Measurements from ENCODE around the gene VGLL1. TPM values are rescaled to one million over a fixed set of nuclear protein-coding genes. Genes with fewer than 3 reads are reported as not detected.

The VGLL1 gene
- total and polyA plus RNA-seq, 4 donors = not detected

DNA sequence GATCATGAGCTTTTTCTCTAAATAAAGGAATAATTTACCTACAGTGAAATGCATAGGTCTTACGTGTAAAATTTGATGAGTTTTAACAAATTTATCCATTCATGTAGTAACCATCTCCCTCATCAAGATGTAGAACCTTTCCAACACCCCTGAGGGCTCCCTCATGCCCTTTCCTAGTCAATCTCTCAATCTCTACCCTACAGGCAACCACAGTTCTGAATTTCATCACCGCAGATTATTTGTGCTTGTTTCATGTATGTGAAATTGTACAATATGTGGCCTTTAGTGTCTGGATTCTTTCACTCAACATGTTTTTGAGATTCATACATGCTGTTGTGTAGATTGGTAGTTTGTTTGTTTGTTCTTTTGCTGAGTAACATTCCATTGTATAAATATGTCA, 2.1 kb downstream of the VGLL1 start:
- H3K27me3 ChIP-seq (ENCODE audit: control insufficient read depth in 4 of 4, insufficient read depth in 4 of 4, low read length in 3 of 4) = peaks cover 0 to 5% (median 0%) of the 10 kb centered on the region in 4 donors
- no peaks in the 10 kb centered on the region for H3K9me3 ChIP-seq (ENCODE audit: control insufficient read depth in 4 of 4, low read length in 3 of 4)
- no peak overlapping the region for H3K9ac ChIP-seq (ENCODE audit: low read depth in 1 of 2, low read length in 2 of 2)
- H3K27ac ChIP-seq (ENCODE audit: low read depth in 1 of 2, low read length in 2 of 2) = no peak overlapping the region
- H3K4me1 ChIP-seq (ENCODE audit: control insufficient read depth in 4 of 4, insufficient read depth in 4 of 4, low read length in 3 of 4) = no peaks in the 10 kb centered on the region
- TF ChIP-seq, protein P1, sequence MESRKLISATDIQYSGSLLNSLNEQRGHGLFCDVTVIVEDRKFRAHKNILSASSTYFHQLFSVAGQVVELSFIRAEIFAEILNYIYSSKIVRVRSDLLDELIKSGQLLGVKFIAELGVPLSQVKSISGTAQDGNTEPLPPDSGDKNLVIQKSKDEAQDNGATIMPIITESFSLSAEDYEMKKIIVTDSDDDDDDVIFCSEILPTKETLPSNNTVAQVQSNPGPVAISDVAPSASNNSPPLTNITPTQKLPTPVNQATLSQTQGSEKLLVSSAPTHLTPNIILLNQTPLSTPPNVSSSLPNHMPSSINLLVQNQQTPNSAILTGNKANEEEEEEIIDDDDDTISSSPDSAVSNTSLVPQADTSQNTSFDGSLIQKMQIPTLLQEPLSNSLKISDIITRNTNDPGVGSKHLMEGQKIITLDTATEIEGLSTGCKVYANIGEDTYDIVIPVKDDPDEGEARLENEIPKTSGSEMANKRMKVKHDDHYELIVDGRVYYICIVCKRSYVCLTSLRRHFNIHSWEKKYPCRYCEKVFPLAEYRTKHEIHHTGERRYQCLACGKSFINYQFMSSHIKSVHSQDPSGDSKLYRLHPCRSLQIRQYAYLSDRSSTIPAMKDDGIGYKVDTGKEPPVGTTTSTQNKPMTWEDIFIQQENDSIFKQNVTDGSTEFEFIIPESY (IDR thresholded peaks at IDR 0.05) = no peak
- TF ChIP-seq EGR1 (IDR thresholded peaks at IDR 0.05; ENCODE audit: low read depth in 2 of 2) (no peak), RXRA (IDR thresholded peaks at IDR 0.05) (no peak), HNF4A (conservative IDR thresholded peaks at IDR 0.05) (no peak), JUND (IDR thresholded peaks at IDR 0.05) (no peak)
- H3K36me3 ChIP-seq (ENCODE audit: control insufficient read depth in 4 of 4, insufficient read depth in 3 of 4, low read depth in 1 of 4, low read length in 3 of 4) = no peaks in the 10 kb centered on the region
- no peak overlapping the region for H3K4me3 ChIP-seq (ENCODE audit: low read depth in 1 of 3, low read length in 3 of 3)
- no peak for DNase-seq (ENCODE audit: low spot score)
- WGBS = 94% methylated on average over 2 of the region's 2 CpGs

DNA sequence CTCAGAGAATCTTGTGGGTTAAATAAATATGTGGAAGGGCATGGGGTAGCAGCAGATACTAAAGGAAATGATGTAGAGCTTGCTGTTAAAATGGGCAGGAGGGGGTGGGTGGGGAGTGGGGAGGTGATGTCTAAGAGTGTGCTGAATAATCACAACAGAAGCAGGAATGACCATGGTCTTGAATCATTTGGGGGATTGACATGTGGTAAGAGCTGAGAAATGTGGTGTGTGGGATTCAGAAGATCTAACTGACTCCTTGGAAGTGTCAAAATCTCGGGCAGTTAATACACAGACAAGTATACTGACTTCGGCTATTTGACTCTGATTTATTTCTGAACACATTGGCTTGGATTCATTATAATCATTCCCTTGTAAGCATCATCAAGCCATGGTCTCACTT, 6.8 kb downstream of the VGLL1 start:
- no peaks in the 10 kb centered on the region for H3K9me3 ChIP-seq (ENCODE audit: control insufficient read depth in 4 of 4, low read length in 3 of 4)
- DNase-seq (ENCODE audit: low spot score) = no peak
- no peak for TF ChIP-seq FOXA2 (IDR thresholded peaks at IDR 0.05)
- TF ChIP-seq, protein P2, sequence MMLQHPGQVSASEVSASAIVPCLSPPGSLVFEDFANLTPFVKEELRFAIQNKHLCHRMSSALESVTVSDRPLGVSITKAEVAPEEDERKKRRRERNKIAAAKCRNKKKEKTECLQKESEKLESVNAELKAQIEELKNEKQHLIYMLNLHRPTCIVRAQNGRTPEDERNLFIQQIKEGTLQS (IDR thresholded peaks at IDR 0.05) = no peak

DNA sequence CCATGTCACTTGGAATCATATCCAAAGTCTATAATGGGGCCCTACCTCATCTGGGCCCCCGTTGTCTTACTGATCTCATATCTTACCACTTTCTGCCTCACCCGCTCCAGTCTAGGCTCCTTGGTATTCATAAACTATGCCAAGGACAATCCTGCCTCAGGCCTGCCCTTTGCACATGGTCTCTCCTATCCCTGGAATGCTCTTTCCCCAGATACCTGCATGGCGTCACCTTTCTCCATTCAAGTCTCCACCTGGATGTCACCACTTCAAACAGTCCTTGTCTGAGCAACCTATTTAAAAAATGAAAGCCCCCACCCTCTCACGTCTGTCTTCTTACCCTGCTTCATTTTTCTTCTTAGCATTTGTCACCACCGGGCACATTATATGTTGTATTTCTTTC, 8.2 kb downstream of the VGLL1 start:
- TF ChIP-seq, protein P3, sequence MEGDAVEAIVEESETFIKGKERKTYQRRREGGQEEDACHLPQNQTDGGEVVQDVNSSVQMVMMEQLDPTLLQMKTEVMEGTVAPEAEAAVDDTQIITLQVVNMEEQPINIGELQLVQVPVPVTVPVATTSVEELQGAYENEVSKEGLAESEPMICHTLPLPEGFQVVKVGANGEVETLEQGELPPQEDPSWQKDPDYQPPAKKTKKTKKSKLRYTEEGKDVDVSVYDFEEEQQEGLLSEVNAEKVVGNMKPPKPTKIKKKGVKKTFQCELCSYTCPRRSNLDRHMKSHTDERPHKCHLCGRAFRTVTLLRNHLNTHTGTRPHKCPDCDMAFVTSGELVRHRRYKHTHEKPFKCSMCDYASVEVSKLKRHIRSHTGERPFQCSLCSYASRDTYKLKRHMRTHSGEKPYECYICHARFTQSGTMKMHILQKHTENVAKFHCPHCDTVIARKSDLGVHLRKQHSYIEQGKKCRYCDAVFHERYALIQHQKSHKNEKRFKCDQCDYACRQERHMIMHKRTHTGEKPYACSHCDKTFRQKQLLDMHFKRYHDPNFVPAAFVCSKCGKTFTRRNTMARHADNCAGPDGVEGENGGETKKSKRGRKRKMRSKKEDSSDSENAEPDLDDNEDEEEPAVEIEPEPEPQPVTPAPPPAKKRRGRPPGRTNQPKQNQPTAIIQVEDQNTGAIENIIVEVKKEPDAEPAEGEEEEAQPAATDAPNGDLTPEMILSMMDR (IDR thresholded peaks at IDR 0.05; ENCODE audit: low read depth, low read length, missing input control) = no peak
- TF ChIP-seq RAD21 (IDR thresholded peaks at IDR 0.05) (no peak), SP1 (IDR thresholded peaks at IDR 0.05) (no peak), YY1 (IDR thresholded peaks at IDR 0.05) (no peak), TAF1 (conservative IDR thresholded peaks at IDR 0.05) (no peak), JUND (IDR thresholded peaks at IDR 0.05) (no peak)
- no peak overlapping the region for H3K4me3 ChIP-seq (ENCODE audit: low read depth in 1 of 3, low read length in 3 of 3)
- no peaks in the 10 kb centered on the region for H3K9me3 ChIP-seq (ENCODE audit: control insufficient read depth in 4 of 4, low read length in 3 of 4)
- H3K4me1 ChIP-seq (ENCODE audit: control insufficient read depth in 4 of 4, insufficient read depth in 4 of 4, low read length in 3 of 4) = no peaks in the 10 kb centered on the region
- no peak overlapping the region for H3K9ac ChIP-seq (ENCODE audit: low read depth in 1 of 2, low read length in 2 of 2)
- peaks cover 0 to 2% (median 0%) of the 10 kb centered on the region in 4 donors for H3K27me3 ChIP-seq (ENCODE audit: control insufficient read depth in 4 of 4, insufficient read depth in 4 of 4, low read length in 3 of 4)
- WGBS = 94% methylated on average over 5 of the region's 5 CpGs
- no peak overlapping the region for H3K27ac ChIP-seq (ENCODE audit: low read depth in 1 of 2, low read length in 2 of 2)
- no peak for DNase-seq (ENCODE audit: low spot score)
- no peaks in the 10 kb centered on the region for H3K36me3 ChIP-seq (ENCODE audit: control insufficient read depth in 4 of 4, insufficient read depth in 3 of 4, low read depth in 1 of 4, low read length in 3 of 4)

More for the DNA sequence above, 6.8 kb downstream of the VGLL1 start:
- Histone ChIP-seq H3K27ac (ENCODE audit: low read depth in 1 of 2, low read length in 2 of 2) (no peak overlapping the region), H3K9ac (ENCODE audit: low read depth in 1 of 2, low read length in 2 of 2) (no peak overlapping the region), H3K4me1 (ENCODE audit: control insufficient read depth in 4 of 4, insufficient read depth in 4 of 4, low read length in 3 of 4) (no peaks in the 10 kb centered on the region), H3K27me3 (ENCODE audit: control insufficient read depth in 4 of 4, insufficient read depth in 4 of 4, low read length in 3 of 4) (peaks cover 0 to 2% (median 0%) of the 10 kb centered on the region in 4 donors), H3K4me3 (ENCODE audit: low read depth in 1 of 3, low read length in 3 of 3) (no peak overlapping the region), H3K36me3 (ENCODE audit: control insufficient read depth in 4 of 4, insufficient read depth in 3 of 4, low read depth in 1 of 4, low read length in 3 of 4) (no peaks in the 10 kb centered on the region)
- WGBS = 84% methylated on average over 2 of the region's 2 CpGs
